ENCODE measurements around the gene CCDC106. TPM values are rescaled to one million over a fixed set of nuclear protein-coding genes. Genes with fewer than 3 reads are reported as not detected.

CCDC106 gene
- total RNA-seq, 1 experiment from 2014 or later: 9.3 TPM

GRCh38 chr19:55656988-55657747 is 9.2 kb downstream of the CCDC106 start:
- no peak for DNase-seq (ENCODE audit: low read depth)
- in situ Hi-C loops (cut with HindIII; ENCODE audit: low pct_unique_long_range_greater_than_20kb, low sequenced_read_pairs): no loop called here

DNA sequence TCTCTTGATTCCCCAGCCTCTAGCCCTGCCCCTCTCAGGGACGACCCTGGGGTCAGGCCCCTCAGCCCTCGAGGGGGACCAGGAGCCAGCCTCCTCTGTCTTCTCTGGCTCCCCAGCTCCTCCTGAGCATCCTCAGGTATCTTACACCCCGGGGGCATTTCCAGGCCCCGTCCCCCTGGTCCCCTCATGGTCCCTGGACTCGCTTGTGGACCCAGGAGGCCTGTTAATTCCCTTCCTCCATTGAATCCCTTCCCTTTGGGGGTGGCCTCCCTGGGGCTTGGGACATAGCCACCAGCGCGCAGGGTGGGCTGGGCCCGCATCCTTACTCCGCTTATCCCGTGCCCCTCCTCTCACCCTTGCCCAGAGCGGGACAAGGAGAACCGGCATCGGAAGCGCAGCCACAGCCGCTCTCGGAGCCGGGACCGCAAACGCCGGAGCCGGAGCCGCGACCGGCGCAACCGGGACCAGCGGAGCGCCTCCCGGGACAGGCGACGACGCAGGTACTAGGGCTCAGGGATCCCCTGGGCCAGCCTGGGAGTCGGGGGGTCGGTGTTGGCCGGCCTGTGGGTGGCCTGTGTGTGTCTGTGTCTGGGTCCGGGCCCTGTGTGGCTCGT is 10.9 kb downstream of the CCDC106 start:
- in situ Hi-C loops (cut with HindIII; ENCODE audit: low pct_unique_long_range_greater_than_20kb, low sequenced_read_pairs): no loop called here
- DNase-seq (ENCODE audit: low read depth): no peak

DNA sequence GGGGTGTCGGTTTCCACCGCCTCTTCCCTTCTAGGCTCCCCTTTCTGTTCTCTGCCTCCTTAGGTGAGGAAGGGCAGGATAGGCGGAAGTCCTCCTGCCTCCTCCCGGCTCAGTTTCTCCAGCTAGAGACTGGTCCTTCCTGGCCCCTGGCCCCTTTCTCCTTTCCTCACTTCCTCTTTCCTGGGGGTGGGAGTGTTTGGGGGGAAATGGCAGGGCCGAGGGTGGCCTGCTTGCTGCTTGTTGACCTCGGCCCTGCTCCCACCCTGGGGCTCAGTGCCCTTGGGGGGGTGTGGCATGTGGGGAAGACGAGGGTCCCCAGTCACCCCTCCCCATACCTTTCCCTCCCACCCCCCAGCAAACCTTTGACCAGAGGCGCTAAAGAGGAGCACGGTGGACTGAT is 11.8 kb downstream of the CCDC106 start:
- DNase-seq (ENCODE audit: low read depth): no peak
- in situ Hi-C loops (cut with HindIII; ENCODE audit: low pct_unique_long_range_greater_than_20kb, low sequenced_read_pairs): no loop called here

DNA sequence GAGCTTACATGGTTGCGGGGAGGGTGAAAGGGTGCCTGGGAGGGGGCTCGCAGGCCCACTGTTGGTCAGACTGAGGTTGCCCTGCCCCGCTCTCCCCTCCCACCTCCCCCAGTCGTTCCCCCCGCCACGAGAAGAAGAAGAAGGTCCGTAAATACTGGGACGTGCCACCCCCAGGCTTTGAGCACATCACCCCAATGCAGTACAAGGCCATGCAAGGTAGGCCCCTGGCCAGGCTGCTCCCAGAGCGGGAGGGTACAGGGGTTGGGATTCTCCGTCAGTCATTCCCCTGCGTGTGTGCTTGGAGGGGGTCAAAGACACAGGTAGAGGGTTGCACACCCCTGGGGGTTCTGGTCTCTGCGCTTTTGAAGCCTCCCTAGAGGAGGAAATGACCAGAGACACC is 12.4 kb downstream of the CCDC106 start:
- no peak for DNase-seq (ENCODE audit: low read depth)
- in situ Hi-C loops (cut with HindIII; ENCODE audit: low pct_unique_long_range_greater_than_20kb, low sequenced_read_pairs): no loop called here

DNA sequence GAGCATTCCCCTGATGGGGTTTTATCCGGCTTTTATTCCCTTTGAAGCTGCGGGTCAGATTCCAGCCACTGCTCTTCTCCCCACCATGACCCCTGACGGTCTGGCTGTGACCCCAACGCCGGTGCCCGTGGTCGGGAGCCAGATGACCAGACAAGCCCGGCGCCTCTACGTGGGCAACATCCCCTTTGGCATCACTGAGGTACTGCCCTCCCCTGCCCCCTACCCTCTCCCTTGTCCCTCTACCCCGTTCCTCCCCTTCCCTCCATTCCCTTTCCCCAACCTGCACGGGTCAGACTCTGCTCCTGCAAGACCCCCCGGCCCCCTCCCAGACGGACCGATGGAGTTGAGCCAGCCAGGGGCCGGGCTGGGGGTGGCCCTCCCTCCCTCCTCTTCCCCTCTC is 13.0 kb downstream of the CCDC106 start:
- no peak for DNase-seq (ENCODE audit: low read depth)
- in situ Hi-C loops (cut with HindIII; ENCODE audit: low pct_unique_long_range_greater_than_20kb, low sequenced_read_pairs): no loop called here

GRCh38 chr19:55661826-55662225 is 13.8 kb downstream of the CCDC106 start:
- in situ Hi-C loops (cut with HindIII; ENCODE audit: low pct_unique_long_range_greater_than_20kb, low sequenced_read_pairs): no loop called here
- no peak for DNase-seq (ENCODE audit: low read depth)

- in situ Hi-C loops (cut with HindIII; ENCODE audit: low pct_unique_long_range_greater_than_20kb, low sequenced_read_pairs): no loop called here
- DNase-seq (ENCODE audit: low read depth): no peak
Measured at GRCh38 chr19:55663846-55664536, 16.0 kb downstream of the CCDC106 start.

- in situ Hi-C loops (cut with HindIII; ENCODE audit: low pct_unique_long_range_greater_than_20kb, low sequenced_read_pairs): no loop called here
- no peak for DNase-seq (ENCODE audit: low read depth)
Measured at GRCh38 chr19:55666343-55667005, 18.5 kb downstream of the CCDC106 start.

GRCh38 chr19:55667006-55667381 is 19.0 kb downstream of the CCDC106 start:
- DNase-seq (ENCODE audit: low read depth): no peak
- in situ Hi-C loops (cut with HindIII; ENCODE audit: low pct_unique_long_range_greater_than_20kb, low sequenced_read_pairs): no loop called here

DNA sequence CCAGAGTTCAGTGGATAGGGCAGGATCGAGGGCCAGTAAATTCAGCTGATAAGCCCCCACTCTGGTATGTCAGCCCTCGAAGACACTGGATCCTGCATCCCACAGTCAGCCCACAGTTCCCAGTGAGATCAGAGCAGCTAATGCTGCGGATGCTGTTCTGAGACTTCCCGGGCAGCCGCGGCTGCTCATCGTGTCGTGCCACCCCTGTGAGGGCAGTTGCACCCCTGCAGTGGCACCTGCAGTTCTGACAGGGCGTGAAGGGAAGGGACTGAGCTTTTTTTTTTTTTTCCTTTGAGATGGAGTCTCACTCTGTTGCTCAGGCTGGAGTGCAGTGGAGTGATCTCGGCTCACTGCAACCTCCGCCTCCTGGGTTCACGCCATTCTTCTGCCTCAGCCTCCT is 19.5 kb downstream of the CCDC106 start:
- in situ Hi-C loops (cut with HindIII; ENCODE audit: low pct_unique_long_range_greater_than_20kb, low sequenced_read_pairs): no loop called here
- DNase-seq (ENCODE audit: low read depth): no peak

- in situ Hi-C loops (cut with HindIII; ENCODE audit: low pct_unique_long_range_greater_than_20kb, low sequenced_read_pairs): no loop called here
- no peak for DNase-seq (ENCODE audit: low read depth)
Measured at GRCh38 chr19:55667958-55668357, 19.9 kb downstream of the CCDC106 start.

DNA sequence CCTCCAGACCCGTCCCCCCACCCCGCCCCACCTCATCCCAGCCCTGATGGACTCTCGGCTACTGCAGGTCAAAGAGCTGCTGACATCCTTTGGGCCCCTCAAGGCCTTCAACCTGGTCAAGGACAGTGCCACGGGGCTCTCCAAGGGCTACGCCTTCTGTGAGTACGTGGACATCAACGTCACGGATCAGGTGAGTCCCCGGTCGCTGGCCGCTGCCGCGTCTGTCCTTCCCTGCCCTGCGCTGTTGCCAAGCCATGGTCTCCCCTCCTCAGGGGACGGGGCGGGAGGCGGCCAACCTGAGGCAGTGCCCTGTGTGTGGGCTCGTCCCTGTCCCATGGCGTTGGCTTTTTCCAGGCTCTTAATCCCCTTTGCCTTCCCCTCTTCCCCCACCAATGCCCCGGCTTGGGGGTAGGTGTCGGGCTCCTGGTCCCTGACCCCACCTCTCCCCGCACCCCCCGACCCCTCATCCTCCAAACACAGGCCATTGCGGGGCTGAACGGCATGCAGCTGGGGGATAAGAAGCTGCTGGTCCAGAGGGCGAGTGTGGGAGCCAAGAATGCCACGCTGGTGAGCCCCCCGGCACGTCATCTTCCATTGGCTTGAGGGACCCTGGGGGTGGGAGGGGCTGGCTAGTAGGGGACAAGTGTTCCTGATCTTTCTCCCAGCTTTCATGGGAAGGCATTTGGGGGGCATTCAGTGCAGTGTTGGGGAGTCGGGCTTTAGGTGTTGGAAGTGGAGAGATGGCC is 20.8 kb downstream of the CCDC106 start:
- no peak for DNase-seq (ENCODE audit: low read depth)
- in situ Hi-C loops (cut with HindIII; ENCODE audit: low pct_unique_long_range_greater_than_20kb, low sequenced_read_pairs): no loop called here

- no peak for DNase-seq (ENCODE audit: low read depth)
- in situ Hi-C loops (cut with HindIII; ENCODE audit: low pct_unique_long_range_greater_than_20kb, low sequenced_read_pairs): no loop called here
Measured at GRCh38 chr19:55669418-55670279, 21.6 kb downstream of the CCDC106 start.

- in situ Hi-C loops (cut with HindIII; ENCODE audit: low pct_unique_long_range_greater_than_20kb, low sequenced_read_pairs): no loop called here
- DNase-seq (ENCODE audit: low read depth): no peak
Measured at GRCh38 chr19:55670280-55671053, 22.5 kb downstream of the CCDC106 start.

DNA sequence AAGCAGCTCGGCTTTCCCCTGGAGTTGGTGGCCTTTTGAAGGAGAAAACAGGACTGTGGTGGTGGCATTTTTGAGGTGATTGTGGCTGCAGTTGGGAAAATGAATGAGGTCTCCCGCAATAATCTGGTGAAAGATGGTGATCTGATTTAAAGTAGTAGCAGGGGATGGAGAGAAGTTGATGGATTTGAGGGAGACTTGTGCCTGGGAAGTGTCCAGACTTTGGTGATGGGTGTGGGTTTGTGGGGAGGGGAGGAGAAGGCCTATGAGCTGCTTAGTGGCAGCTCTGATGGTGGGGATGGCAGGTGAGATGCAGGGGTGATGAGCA is 23.0 kb downstream of the CCDC106 start:
- in situ Hi-C loops (cut with HindIII; ENCODE audit: low pct_unique_long_range_greater_than_20kb, low sequenced_read_pairs): no loop called here

DNA sequence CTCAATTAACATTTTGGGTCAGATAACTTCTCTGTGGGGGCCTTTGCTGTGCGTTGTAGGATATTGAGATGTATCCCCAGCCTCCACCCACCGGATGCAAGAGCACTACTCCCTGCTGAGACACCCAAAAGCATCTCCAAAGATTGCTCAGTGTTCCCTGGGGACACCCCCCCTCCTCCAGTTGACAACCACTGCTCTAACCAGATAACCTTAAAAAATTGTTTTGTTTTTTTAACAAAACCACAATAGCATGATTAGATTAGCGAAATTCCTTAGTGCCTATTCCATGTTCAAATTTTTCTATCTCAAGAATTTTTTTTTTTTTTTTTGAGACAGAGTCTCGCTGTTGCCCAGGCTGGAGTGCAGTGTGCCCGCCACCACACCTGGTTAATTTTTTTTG is 24.4 kb downstream of the CCDC106 start:
- in situ Hi-C loops (cut with HindIII; ENCODE audit: low pct_unique_long_range_greater_than_20kb, low sequenced_read_pairs): no loop called here
- DNase-seq (ENCODE audit: low read depth): no peak

More for the DNA sequence above, 23.0 kb downstream of the CCDC106 start:
- no peak for DNase-seq (ENCODE audit: low read depth)

- DNase-seq (ENCODE audit: low read depth): no peak
- in situ Hi-C loops (cut with HindIII; ENCODE audit: low pct_unique_long_range_greater_than_20kb, low sequenced_read_pairs): no loop called here
Measured at GRCh38 chr19:55673465-55673864, 25.5 kb downstream of the CCDC106 start.

Data from Caki2 (cell line).